SU-DHL-6 (cell line): Measurements from ENCODE around the gene SETD9.

Experiments used
- EZH2phosphoT487 ChIP-seq: fragments of 200-600 bp; sonication (generic), shearing (Covaris generic); conservative IDR thresholded peaks from 2 replicates; pipeline ENCODE4 v1.6.1; 2018; ENCODE audit warnings: mild to moderate bottlenecking, antibody characterized with exemption, low read length, moderate library complexity, mixed read lengths
- TF ChIP-seq, protein P1 (sequence below): fragments of 200-600 bp; sonication (generic); IDR thresholded peaks from one replicate; pipeline ENCODE4 v1.5.1; 2017; ENCODE audit warnings: antibody characterized with exemption, mild to moderate bottlenecking, low read length, moderate library complexity; ENCODE audit not compliant: insufficient read depth, poor library complexity, severe bottlenecking

DNA sequence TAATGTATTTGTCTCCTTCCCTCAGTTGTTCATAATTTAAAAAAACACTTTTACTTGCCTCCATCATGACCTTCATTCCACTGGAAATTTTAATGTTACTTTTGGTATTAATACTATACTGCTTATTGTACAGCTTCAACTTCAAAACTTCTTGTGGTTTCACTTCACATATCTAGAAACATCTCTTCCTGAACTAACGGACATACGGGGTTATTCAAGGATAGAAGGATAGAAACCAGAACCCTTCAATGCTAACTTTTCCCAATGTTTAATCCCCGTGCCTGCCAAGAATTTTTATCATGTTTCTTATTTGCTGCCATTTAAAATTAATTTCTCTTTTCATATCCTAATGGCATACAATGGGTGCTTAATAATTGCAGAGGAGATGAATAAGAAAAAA, 36.3 kb upstream of the SETD9 start:
- TF ChIP-seq, protein P1, sequence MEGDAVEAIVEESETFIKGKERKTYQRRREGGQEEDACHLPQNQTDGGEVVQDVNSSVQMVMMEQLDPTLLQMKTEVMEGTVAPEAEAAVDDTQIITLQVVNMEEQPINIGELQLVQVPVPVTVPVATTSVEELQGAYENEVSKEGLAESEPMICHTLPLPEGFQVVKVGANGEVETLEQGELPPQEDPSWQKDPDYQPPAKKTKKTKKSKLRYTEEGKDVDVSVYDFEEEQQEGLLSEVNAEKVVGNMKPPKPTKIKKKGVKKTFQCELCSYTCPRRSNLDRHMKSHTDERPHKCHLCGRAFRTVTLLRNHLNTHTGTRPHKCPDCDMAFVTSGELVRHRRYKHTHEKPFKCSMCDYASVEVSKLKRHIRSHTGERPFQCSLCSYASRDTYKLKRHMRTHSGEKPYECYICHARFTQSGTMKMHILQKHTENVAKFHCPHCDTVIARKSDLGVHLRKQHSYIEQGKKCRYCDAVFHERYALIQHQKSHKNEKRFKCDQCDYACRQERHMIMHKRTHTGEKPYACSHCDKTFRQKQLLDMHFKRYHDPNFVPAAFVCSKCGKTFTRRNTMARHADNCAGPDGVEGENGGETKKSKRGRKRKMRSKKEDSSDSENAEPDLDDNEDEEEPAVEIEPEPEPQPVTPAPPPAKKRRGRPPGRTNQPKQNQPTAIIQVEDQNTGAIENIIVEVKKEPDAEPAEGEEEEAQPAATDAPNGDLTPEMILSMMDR: no peak
- no peak for TF ChIP-seq EZH2phosphoT487
